HEK293T (cell line): Measurements from ENCODE around the gene STARD8.

Source experiments
- CTCF ChIA-PET: fragments of 350-600 bp; formaldehyde crosslinking; extraction: SDS; loops from one replicate; lab custom pipeline; 2021; ENCODE audit warnings: antibody characterized with exemption, inconsistent platforms; lab: Yijun Ruan, JAX
- POLR2A ChIA-PET: fragments of 350-600 bp; formaldehyde crosslinking; extraction: SDS; loops from one replicate; lab custom pipeline; 2020; ENCODE audit warnings: antibody characterized with exemption, inconsistent platforms; lab: Yijun Ruan, JAX
- DNase-seq: peaks from one replicate; pipeline ENCODE4 v3.0.0; 2012; ENCODE audit warnings: mixed read lengths; ENCODE audit errors: extremely low spot score
- ARNT ChIP-seq: fragments of 450-650 bp; IDR thresholded peaks from 2 replicates; pipeline ENCODE4 v1.6.1; 2017; ENCODE audit warnings: mild to moderate bottlenecking
- BHLHE40 ChIP-seq: fragments of 450-650 bp; IDR thresholded peaks from 2 replicates; pipeline ENCODE4 v1.6.1; 2016; ENCODE audit warnings: mild to moderate bottlenecking, moderate library complexity, borderline replicate concordance
- CTBP1 ChIP-seq: fragments of 450-650 bp; IDR thresholded peaks from 2 replicates; pipeline ENCODE4 v1.6.1; 2016; ENCODE audit warnings: borderline replicate concordance
- ELF4 ChIP-seq: fragments of 450-650 bp; IDR thresholded peaks from 2 replicates; pipeline ENCODE4 v1.6.1; 2017; ENCODE audit warnings: antibody characterized with exemption
- FOXA1 ChIP-seq: fragments of 450-650 bp; IDR thresholded peaks from 2 replicates; pipeline ENCODE4 v1.6.1; 2016; ENCODE audit warnings: mild to moderate bottlenecking
- FOXK2 ChIP-seq: fragments of 450-650 bp; IDR thresholded peaks from 2 replicates; pipeline ENCODE4 v1.6.1; 2016; ENCODE audit warnings: mild to moderate bottlenecking
- FOXM1 ChIP-seq: fragments of 450-650 bp; IDR thresholded peaks from 2 replicates; pipeline ENCODE4 v1.6.1; 2017; ENCODE audit warnings: mild to moderate bottlenecking, borderline replicate concordance
- HDGF ChIP-seq: fragments of 450-650 bp; IDR thresholded peaks from 2 replicates; pipeline ENCODE4 v1.6.1; 2017; ENCODE audit warnings: antibody characterized with exemption, borderline replicate concordance
- L3MBTL2 ChIP-seq: fragments of 450-650 bp; conservative IDR thresholded peaks from 2 replicates; pipeline ENCODE4 v1.6.1; 2016; ENCODE audit warnings: mild to moderate bottlenecking
- LEF1 ChIP-seq: fragments of 450-650 bp; IDR thresholded peaks from 2 replicates; pipeline ENCODE4 v1.6.1; 2017; ENCODE audit warnings: mild to moderate bottlenecking, borderline replicate concordance
- NFRKB ChIP-seq: fragments of 450-650 bp; IDR thresholded peaks from 2 replicates; pipeline ENCODE4 v1.6.1; 2016; ENCODE audit warnings: mild to moderate bottlenecking, moderate library complexity
- SP1 ChIP-seq: fragments of 450-650 bp; IDR thresholded peaks from 2 replicates; pipeline ENCODE4 v1.6.1; 2017
- SUZ12 ChIP-seq: fragments of 450-650 bp; IDR thresholded peaks from 2 replicates; pipeline ENCODE4 v1.6.1; 2016; ENCODE audit warnings: mild to moderate bottlenecking
- TARDBP ChIP-seq: fragments of 450-650 bp; IDR thresholded peaks from 2 replicates; pipeline ENCODE4 v1.6.1; 2016
- ZNF384 ChIP-seq: fragments of 450-650 bp; IDR thresholded peaks from 2 replicates; pipeline ENCODE4 v1.6.1; 2016
- TF ChIP-seq, protein P1 (sequence below): fragments of 450-650 bp; IDR thresholded peaks from 2 replicates; pipeline ENCODE4 v1.6.1; 2016

STARD8 gene

GRCh38 chrX:68720851-68721250 lies 73.4 kb downstream of the STARD8 start:
- no peak for DNase-seq
- TF ChIP-seq BHLHE40 = no peak
- TF ChIP-seq ARNT = no peak
- no peak for TF ChIP-seq SUZ12
- no peak for TF ChIP-seq FOXA1
- TF ChIP-seq FOXK2 = no peak
- no peak for TF ChIP-seq SP1
- TF ChIP-seq LEF1 = no peak
- TF ChIP-seq L3MBTL2 = no peak
- TF ChIP-seq ZNF384 = no peak
- CTCF ChIA-PET = interaction anchor here (1.1 kb wide), 1 partner anchor 14 kb away, joined by 4 read pairs; no protein-coding TSS in a partner anchor
- POLR2A ChIA-PET = no interaction called here

- ChIA-PET POLR2A (no interaction called here), CTCF (no interaction called here)
- no peak for DNase-seq
- TF ChIP-seq ZNF384 = no peak
- no peak for TF ChIP-seq HDGF
- TF ChIP-seq L3MBTL2 = no peak
- no peak for TF ChIP-seq LEF1
- TF ChIP-seq CTBP1 = no peak
- no peak for TF ChIP-seq NFRKB
- TF ChIP-seq, protein P1, sequence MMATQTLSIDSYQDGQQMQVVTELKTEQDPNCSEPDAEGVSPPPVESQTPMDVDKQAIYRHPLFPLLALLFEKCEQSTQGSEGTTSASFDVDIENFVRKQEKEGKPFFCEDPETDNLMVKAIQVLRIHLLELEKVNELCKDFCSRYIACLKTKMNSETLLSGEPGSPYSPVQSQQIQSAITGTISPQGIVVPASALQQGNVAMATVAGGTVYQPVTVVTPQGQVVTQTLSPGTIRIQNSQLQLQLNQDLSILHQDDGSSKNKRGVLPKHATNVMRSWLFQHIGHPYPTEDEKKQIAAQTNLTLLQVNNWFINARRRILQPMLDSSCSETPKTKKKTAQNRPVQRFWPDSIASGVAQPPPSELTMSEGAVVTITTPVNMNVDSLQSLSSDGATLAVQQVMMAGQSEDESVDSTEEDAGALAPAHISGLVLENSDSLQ = no peak
- no peak for TF ChIP-seq BHLHE40
- TF ChIP-seq FOXK2 = no peak
- TF ChIP-seq ELF4 = no peak
- TF ChIP-seq FOXM1 = no peak
- TF ChIP-seq FOXA1 = no peak
- TF ChIP-seq TARDBP = no peak
- TF ChIP-seq SUZ12 = no peak
- no peak for TF ChIP-seq SP1
- no peak for TF ChIP-seq ARNT
Measured at GRCh38 chrX:68721546-68721945, 74.1 kb downstream of the STARD8 start.

GRCh38 chrX:68721991-68722860 lies 74.8 kb downstream of the STARD8 start:
- ChIA-PET CTCF (interaction anchor here (0.9 kb wide), 1 partner anchor 11 kb away, joined by 6 read pairs; no protein-coding TSS in a partner anchor), POLR2A (no interaction called here)
- no peak for DNase-seq
- TF ChIP-seq TARDBP = no peak

DNA sequence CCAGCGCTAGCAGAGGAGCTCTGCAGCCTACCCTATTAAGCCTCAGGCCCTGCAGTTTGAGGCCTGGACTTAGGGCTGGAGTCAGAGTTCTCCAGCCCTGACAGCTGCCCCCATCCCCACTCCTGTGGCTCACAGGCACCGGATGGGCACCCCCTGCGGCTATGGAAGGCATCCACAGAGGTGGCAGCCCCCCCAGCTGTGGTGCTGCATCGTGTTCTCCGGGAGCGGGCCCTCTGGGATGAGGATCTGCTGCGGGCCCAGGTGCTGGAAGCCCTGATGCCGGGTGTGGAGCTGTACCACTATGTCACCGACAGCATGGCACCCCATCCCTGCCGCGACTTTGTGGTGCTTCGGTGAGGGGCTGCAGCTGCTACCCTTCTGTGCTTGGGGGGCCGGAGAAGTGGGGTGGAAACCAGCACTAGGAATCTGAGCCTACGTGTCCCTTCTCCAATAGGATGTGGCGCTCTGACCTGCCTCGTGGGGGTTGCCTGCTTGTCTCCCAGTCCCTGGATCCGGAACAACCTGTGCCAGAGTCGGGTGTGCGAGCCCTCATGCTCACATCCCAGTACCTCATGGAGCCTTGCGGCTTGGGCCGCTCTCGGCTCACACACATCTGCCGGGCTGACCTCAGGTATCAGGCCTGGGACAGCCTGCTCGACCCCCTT lies 76.2 kb downstream of the STARD8 start:
- DNase-seq = no peak
- CTCF ChIA-PET = no interaction called here
- POLR2A ChIA-PET = no interaction called here
- no peak for TF ChIP-seq CTBP1
- no peak for TF ChIP-seq TARDBP
- TF ChIP-seq ZNF384 = no peak
- no peak for TF ChIP-seq LEF1
- no peak for TF ChIP-seq HDGF
- no peak for TF ChIP-seq ARNT
- no peak for TF ChIP-seq SP1
- no peak for TF ChIP-seq BHLHE40
- no peak for TF ChIP-seq L3MBTL2
- TF ChIP-seq FOXK2 = no peak
- TF ChIP-seq FOXA1 = no peak
- TF ChIP-seq SUZ12 = no peak
- TF ChIP-seq NFRKB = no peak

DNA sequence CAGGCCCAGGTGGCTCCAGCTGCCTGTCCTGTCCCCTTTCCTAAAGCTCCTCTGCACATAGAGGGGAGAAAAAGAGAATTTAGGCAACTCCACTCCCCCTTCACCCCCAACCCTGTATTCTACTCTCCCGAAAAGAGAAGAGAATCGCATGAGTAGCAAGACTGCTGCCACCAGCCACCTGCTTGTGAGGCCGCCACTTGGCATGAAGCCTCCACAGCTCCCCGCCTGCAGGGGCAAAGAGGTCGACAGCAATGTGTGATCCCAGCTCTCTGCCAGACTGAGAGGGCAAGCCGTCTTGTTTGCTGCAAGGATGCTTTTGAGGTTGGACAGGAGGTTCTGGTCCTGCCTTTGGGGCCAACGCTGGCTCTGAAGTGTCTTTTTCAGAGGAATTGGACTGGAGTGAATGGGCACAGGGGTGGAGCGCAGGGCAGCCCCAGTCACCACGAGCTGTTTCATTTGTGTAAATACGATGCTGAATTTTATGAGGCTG lies 77.1 kb downstream of the STARD8 start:
- DNase-seq = no peak
- ChIA-PET CTCF (interaction anchor here (0.7 kb wide), 1 partner anchor 1341 kb away, joined by 3 read pairs; no protein-coding TSS in a partner anchor), POLR2A (no interaction called here)
- no peak for TF ChIP-seq FOXA1
- TF ChIP-seq CTBP1 = no peak
- no peak for TF ChIP-seq TARDBP
- TF ChIP-seq L3MBTL2 = no peak
- TF ChIP-seq FOXK2 = no peak
- TF ChIP-seq FOXM1 = no peak
- no peak for TF ChIP-seq HDGF
- no peak for TF ChIP-seq LEF1

DNA sequence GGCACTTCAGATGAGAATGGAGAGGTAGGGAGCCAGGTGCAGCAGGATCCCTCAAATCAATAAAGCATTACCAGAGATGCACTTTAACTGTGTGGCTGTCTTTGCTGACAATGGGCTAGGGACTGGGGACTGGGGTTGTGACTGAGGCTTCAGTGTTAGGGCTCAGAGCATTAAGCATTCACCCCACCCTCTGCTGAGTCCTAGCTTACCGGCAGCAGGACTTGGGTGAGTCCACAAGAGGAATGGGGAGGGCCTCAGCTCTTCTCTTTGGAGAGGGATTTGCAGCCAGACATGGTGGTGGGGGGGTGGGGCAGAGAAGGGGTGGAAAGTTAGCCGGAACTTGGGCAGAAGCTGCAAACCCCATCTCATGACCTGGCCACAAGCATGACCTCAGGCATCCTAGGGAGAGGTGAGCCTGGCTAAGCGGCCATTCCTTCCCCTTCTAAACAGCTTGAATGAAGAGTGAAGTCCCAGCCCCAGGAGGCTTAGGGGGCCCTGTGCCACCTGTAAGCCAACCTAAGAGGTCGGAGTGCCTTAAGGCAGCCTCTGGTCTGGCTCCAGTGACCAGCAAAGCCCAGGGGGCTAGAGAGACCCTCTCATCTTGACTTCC lies 78.4 kb downstream of the STARD8 start:
- ChIA-PET POLR2A (no interaction called here), CTCF (no interaction called here)
- TF ChIP-seq TARDBP = no peak
- TF ChIP-seq SP1 = no peak
- no peak for TF ChIP-seq BHLHE40
- no peak for TF ChIP-seq CTBP1
- TF ChIP-seq FOXK2 = no peak
- no peak for TF ChIP-seq L3MBTL2
- no peak for TF ChIP-seq NFRKB
- TF ChIP-seq FOXM1 = no peak
- no peak for TF ChIP-seq ARNT
- no peak for TF ChIP-seq LEF1
- TF ChIP-seq HDGF = no peak
- TF ChIP-seq SUZ12 = no peak
- TF ChIP-seq, protein P1 = no peak
- TF ChIP-seq FOXA1 = no peak
- DNase-seq = no peak
